Common myeloid progenitor, CD34-positive (primary cell): Measurements from ENCODE around the gene HS6ST3.
"Not testable (repeated sequence)": the region's sequence is repeated elsewhere in the genome, so short reads cannot be mapped to it uniquely, and the experiment has no call there.

Experiments used
- CTCF ChIA-PET: fragments of 350-600 bp; sonication (Branson Sonifier 250); formaldehyde crosslinking; loops from one replicate; lab custom pipeline; 2021; ENCODE audit warnings: antibody characterized with exemption; lab: Charles Lee
- POLR2A ChIA-PET: fragments of 350-600 bp; sonication (Branson Sonifier 250); formaldehyde crosslinking; loops from one replicate; lab custom pipeline; 2021; ENCODE audit warnings: antibody characterized with exemption; lab: Charles Lee
- DNase-seq, 3 donors: peaks; one replicate each; pipeline versions ENCODE4 v3.0.0 to v3.0.0-alpha.2; 2013
- H3K27ac ChIP-seq, 2 experiments: 1 replicate in 1 of 2; 2 replicates in 1 of 2; pipeline ENCODE4 v1.7.0; 2013; ENCODE audit warnings: inconsistent platforms in 2 of 2, low read length in 2 of 2, mild to moderate bottlenecking in 2 of 2, low read depth in 1 of 2, moderate library complexity in 1 of 2; ENCODE audit not compliant: severe bottlenecking in 2 of 2, insufficient read depth in 1 of 2, poor library complexity in 1 of 2
- H3K27me3 ChIP-seq, 5 experiments: replicated peaks in 2 of 5; 1 replicate in 3 of 5; 2 replicates in 2 of 5; pipeline versions ENCODE4 v1.6.1 to v1.7.0; 2013; ENCODE audit warnings: low read length in 4 of 5, mild to moderate bottlenecking in 2 of 5, moderate library complexity in 2 of 5, inconsistent platforms in 1 of 5; ENCODE audit not compliant: insufficient read depth in 5 of 5, control insufficient read depth in 4 of 5
- H3K36me3 ChIP-seq, 4 experiments: 1 replicate in 2 of 4; 2 replicates in 2 of 4; pipeline versions ENCODE4 v1.6.1 to v1.7.0; 2013; ENCODE audit warnings: low read length in 3 of 4, control low read depth in 1 of 4, mild to moderate bottlenecking in 1 of 4; ENCODE audit not compliant: control insufficient read depth in 4 of 4, insufficient read depth in 4 of 4
- H3K4me1 ChIP-seq, 4 experiments: 1 replicate in 3 of 4; 2 replicates in 1 of 4; pipeline versions ENCODE4 v1.6.1 to v1.7.1; 2013; ENCODE audit warnings: low read length in 3 of 4, mild to moderate bottlenecking in 3 of 4, control low read depth in 1 of 4, inconsistent platforms in 1 of 4, moderate library complexity in 1 of 4; ENCODE audit not compliant: control insufficient read depth in 4 of 4, insufficient read depth in 4 of 4; ENCODE audit errors: control extremely low read depth in 1 of 4
- H3K4me3 ChIP-seq, 7 experiments: 1 replicate in 4 of 7; 2 replicates in 3 of 7; pipeline versions ENCODE4 v1.5.1 to v1.7.0; 2013; ENCODE audit warnings: mild to moderate bottlenecking in 7 of 7, low read length in 6 of 7, moderate library complexity in 6 of 7, inconsistent platforms in 2 of 7, low read depth in 2 of 7, control low read depth in 1 of 7; ENCODE audit not compliant: insufficient read depth in 4 of 7, control insufficient read depth in 1 of 7; ENCODE audit errors: extremely low read depth in 1 of 7
- H3K9me3 ChIP-seq, 5 experiments: 1 replicate in 4 of 5; 2 replicates in 1 of 5; pipeline versions ENCODE4 v1.6.1 to v1.7.1; 2013; ENCODE audit warnings: low read length in 4 of 5, mild to moderate bottlenecking in 2 of 5, inconsistent platforms in 1 of 5, low read depth in 1 of 5, moderate library complexity in 1 of 5; ENCODE audit not compliant: control insufficient read depth in 4 of 5, insufficient read depth in 2 of 5; ENCODE audit errors: control extremely low read depth in 1 of 5
- WGBS: methylation state at CpG from one replicate; pipeline ENCODE4 v1.1.5; 2013; ENCODE audit not compliant: insufficient coverage; 5-methylcytosine and 5-hydroxymethylcytosine counted together

HS6ST3 gene

DNA sequence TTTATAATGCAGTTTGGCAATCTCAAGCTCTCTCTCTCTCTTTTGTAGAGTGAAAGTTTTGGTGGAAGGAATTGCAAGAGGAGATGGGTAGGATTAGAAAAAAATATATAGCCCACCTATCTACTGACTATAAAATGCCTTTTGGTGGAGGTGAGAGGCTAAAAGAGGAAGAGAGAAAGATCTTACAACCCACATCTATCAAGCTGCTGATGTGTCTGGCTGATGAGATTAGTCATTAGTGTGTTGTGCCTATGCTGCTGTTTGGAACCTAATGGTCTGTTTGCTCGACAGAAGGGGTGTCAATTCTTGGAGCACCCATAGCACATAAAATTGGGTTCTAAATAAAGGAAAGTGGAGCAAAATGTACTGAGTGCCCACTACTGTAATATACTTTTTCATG, 411.0 kb downstream of the HS6ST3 start:
- Histone ChIP-seq H3K27me3 (no peaks in the 10 kb centered on the region), H3K9me3 (peaks cover 0 to 1% (median 0%) of the 10 kb centered on the region in 5 experiments), H3K4me3 (no peak overlapping the region), H3K36me3 (no peaks in the 10 kb centered on the region), H3K27ac (no peak overlapping the region), H3K4me1 (no peaks in the 10 kb centered on the region)
- 71% methylated on average over 1 of the region's 1 CpG for WGBS
- no peak for DNase-seq
- POLR2A ChIA-PET: no interaction called here
- CTCF ChIA-PET: no interaction called here

DNA sequence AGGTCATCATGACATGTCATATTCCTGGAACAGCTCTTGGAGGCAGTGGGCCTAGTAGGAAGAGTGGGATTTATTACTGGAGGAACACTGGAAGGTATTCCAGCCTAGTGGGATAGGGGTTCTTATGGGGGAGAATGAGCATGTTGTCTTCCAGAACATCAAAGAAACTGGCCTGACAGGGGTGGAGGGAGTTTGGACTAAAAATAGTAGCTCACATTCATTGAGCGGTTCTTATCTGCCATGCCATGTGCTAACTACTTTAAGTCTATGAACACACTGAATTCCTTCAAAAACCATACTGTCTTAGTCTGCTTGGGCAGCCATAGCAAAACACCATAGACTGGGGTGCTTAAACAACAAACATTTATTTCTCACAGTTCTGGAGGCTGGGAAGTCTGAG, 413.6 kb downstream of the HS6ST3 start:
- 100% methylated on average over 1 of the region's 1 CpG for WGBS
- ChIA-PET POLR2A (no interaction called here), CTCF (no interaction called here)
- Histone ChIP-seq H3K9me3 (no peaks in the 10 kb centered on the region), H3K27me3 (no peaks in the 10 kb centered on the region), H3K36me3 (no peaks in the 10 kb centered on the region), H3K4me1 (no peaks in the 10 kb centered on the region), H3K4me3 (no peak overlapping the region), H3K27ac (no peak overlapping the region)
- DNase-seq: no peak

DNA sequence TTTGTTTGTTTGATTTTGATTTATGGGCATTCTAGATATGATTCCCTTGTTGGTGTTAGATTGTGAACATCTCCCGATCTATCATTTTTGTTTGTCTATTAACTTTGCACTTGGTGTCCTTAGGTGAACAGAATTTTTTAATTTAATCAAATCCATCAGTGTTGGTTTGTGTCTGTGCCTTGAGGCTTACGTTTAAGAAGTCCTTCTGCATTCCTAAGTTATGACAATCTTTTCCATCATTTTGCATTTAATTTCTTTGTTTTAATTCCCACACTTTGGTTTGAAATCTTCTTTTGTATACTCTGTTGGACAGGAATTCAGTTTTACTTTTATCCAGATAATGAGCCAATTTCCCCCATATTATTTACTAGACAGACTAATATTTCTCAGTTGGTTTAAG, 421.7 kb downstream of the HS6ST3 start:
- Histone ChIP-seq H3K36me3 (no peaks in the 10 kb centered on the region), H3K9me3 (peaks cover 0 to 1% (median 0%) of the 10 kb centered on the region in 5 experiments), H3K4me1 (no peaks in the 10 kb centered on the region), H3K4me3 (no peak overlapping the region), H3K27ac (no peak overlapping the region), H3K27me3 (no peaks in the 10 kb centered on the region)
- ChIA-PET POLR2A (no interaction called here), CTCF (no interaction called here)
- no peak for DNase-seq
- WGBS: no CpG with 5 or more reads among the region's 2 CpGs

DNA sequence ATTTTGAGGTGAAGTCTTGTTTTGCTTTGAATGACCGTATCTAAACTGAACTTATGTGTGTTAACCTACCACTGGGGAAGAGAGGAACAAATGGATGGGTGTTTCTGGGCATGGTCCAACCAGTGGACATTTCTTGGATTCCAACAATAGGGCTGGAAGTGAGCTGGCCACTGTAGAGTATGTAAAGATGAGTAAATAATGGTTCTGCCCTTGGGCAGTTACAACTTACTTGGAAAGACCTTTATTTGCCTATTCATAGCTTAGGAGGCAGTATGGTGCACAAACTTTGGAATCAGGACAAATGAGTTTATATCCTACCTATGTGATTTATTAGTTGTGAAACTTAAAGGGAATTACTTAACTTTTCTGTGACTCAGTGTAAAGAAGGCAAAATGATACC, 429.5 kb downstream of the HS6ST3 start:
- POLR2A ChIA-PET: no interaction called here

DNA sequence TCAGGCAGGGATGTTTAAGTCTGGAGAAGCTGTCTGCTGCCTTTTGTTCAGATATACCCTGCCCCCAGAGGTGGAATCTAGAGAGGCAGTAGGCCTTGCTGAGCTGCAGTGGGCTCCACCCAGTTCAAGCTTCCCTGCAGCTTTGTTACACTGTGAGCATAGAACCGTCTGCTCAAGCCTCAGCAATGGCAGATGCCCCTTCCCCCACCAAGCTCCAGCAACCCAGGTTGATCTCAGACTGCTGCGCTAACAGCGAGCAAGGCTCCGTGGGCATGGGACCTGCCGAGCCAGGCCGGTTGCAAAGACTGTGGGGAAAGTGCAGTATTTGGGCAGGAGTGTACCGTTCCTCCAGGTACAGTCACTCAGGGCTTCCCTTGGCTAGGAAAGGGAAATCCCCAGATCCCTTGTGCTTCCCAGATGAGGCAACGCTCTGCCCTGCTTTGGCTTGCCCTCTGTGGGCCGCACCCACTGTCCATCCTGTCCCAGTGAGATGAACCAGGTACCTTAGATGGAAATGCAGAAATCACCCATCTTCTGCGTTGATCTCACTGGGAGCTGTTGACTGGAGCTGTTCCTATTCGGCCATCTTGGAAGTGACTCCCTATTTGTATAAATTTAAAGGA, 434.6 kb downstream of the HS6ST3 start:
- H3K27ac ChIP-seq, POLR2A ChIA-PET, H3K9me3 ChIP-seq, CTCF ChIA-PET, H3K27me3 ChIP-seq, H3K4me1 ChIP-seq, H3K36me3 ChIP-seq, H3K4me3 ChIP-seq, DNase-seq: not testable (repeated sequence)
- WGBS: 97% methylated on average over 7 of the region's 11 CpGs

More for the DNA sequence above, 429.5 kb downstream of the HS6ST3 start:
- peaks cover 0 to under 1% (median 0%) of the 10 kb centered on the region in 5 experiments for H3K9me3 ChIP-seq
- DNase-seq: no peak
- 100% methylated on average over 1 of the region's 1 CpG for WGBS
- H3K27me3 ChIP-seq: no peaks in the 10 kb centered on the region
- no peak overlapping the region for H3K4me3 ChIP-seq
- H3K27ac ChIP-seq: no peak overlapping the region
- no peaks in the 10 kb centered on the region for H3K4me1 ChIP-seq
- H3K36me3 ChIP-seq: no peaks in the 10 kb centered on the region
- CTCF ChIA-PET: no interaction called here

DNA sequence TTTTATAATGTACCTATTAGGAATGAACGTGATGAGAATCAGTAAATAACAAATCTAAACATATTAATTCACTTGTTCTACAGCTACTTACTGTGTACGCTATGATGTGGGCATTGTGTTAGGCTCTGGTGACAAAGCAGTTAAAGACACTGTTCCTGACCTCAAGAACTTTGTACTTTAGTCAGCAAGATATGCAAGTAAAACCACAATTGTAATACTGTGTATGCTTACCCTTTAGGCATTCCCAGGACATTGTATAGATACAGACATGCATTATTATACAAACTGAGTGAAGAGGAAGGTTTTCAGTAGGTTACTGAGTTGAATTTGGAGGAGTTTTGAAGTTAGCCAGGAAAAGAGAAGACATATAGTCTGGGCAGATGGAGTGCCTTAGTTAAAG, 435.8 kb downstream of the HS6ST3 start:
- DNase-seq: no peak
- Histone ChIP-seq H3K9me3 (peaks cover 0 to 2% (median 0%) of the 10 kb centered on the region in 5 experiments), H3K4me1 (no peaks in the 10 kb centered on the region), H3K27me3 (no peaks in the 10 kb centered on the region), H3K27ac (no peak overlapping the region), H3K4me3 (no peak overlapping the region), H3K36me3 (no peaks in the 10 kb centered on the region)
- no CpG with 5 or more reads among the region's 2 CpGs for WGBS
- POLR2A ChIA-PET: no interaction called here
- CTCF ChIA-PET: no interaction called here

DNA sequence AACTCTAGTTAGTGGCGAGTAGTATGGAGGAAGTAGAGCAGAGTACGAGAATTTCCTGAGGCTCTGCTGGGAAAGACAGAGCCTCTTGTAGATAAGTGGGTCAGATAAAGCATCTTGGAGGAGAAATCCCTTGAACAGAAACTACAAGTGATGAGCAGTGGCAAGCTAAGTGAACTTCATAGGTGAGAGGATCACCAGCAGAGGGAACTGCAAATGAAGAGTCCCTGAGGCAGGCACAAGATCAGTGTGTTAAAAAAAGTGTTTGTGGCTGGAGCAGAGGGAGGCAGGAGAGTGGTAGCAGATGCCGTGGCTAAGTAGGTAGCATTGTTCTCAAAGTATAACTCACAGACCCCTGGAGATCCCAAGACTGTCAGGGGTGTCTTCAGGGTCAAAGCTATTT, 437.6 kb downstream of the HS6ST3 start:
- 45% methylated on average over 3 of the region's 3 CpGs for WGBS
- Histone ChIP-seq H3K36me3 (no peaks in the 10 kb centered on the region), H3K27ac (no peak overlapping the region), H3K4me3 (no peak overlapping the region), H3K9me3 (peaks cover 0 to 2% (median 0%) of the 10 kb centered on the region in 5 experiments), H3K27me3 (no peaks in the 10 kb centered on the region), H3K4me1 (no peaks in the 10 kb centered on the region)
- no peak for DNase-seq
- ChIA-PET CTCF (no interaction called here), POLR2A (no interaction called here)
